AG04449 (cell line): ENCODE data around the gene TCF20.

Experiments used
- CTCF ChIA-PET: fragments of 350-600 bp; formaldehyde crosslinking; extraction: SDS; loops from one replicate; lab custom pipeline; 2021; ENCODE audit warnings: antibody characterized with exemption; lab: Yijun Ruan, JAX
- POLR2A ChIA-PET: fragments of 400-600, 350-600 bp; formaldehyde crosslinking; extraction: SDS; loops from one replicate; lab custom pipeline; 2020; ENCODE audit warnings: antibody characterized with exemption, inconsistent platforms; lab: Yijun Ruan, JAX
- DNase-seq: peaks from one replicate; pipeline ENCODE4 v3.0.0-alpha.2; 2010; ENCODE audit warnings: low read depth, low spot score
- H3K4me3 ChIP-seq: 2 replicates; pipeline ENCODE4 v1.5.1; 2011; ENCODE audit warnings: low read depth, mild to moderate bottlenecking, control low read depth, low read length
- CTCF ChIP-seq: IDR thresholded peaks from one replicate; pipeline ENCODE4 v1.5.1; 2011; ENCODE audit warnings: mild to moderate bottlenecking, moderate library complexity, low read length, control low read depth, inconsistent platforms; ENCODE audit not compliant: insufficient read depth; ENCODE audit errors: missing control alignments

TCF20 gene

GRCh38 chr22:42284202-42284591 is 13.7 kb upstream of the TCF20 start:
- no peak for TF ChIP-seq CTCF
- no peak for DNase-seq
- H3K4me3 ChIP-seq, result no peak overlapping the region
- ChIA-PET CTCF (no interaction called here), POLR2A (no interaction called here)

- POLR2A ChIA-PET, result no interaction called here
- no peak for DNase-seq
- no peak for TF ChIP-seq CTCF
- CTCF ChIA-PET, result no interaction called here
- H3K4me3 ChIP-seq, result peak overlapping the region; percentile 49
These were observed 13.1 kb upstream of the TCF20 start for GRCh38 chr22:42283278-42284201.

GRCh38 chr22:42282943-42283277 is 12.5 kb upstream of the TCF20 start:
- DNase-seq, result no peak
- ChIA-PET CTCF (no interaction called here), POLR2A (no interaction called here)
- no peak overlapping the region; the same call in 1 of the 2 replicates for H3K4me3 ChIP-seq
- TF ChIP-seq CTCF, result no peak

- POLR2A ChIA-PET, result no interaction called here
- CTCF ChIA-PET, result no interaction called here
- no peak for DNase-seq
- no peak overlapping the region for H3K4me3 ChIP-seq
- no peak for TF ChIP-seq CTCF
These were observed 11.9 kb upstream of the TCF20 start for GRCh38 chr22:42282252-42282942.

GRCh38 chr22:42281706-42282251 is 11.3 kb upstream of the TCF20 start:
- CTCF ChIA-PET, result no interaction called here
- POLR2A ChIA-PET, result no interaction called here
- TF ChIP-seq CTCF, result no peak
- DNase-seq, result no peak
- H3K4me3 ChIP-seq, result no peak overlapping the region

- no peak overlapping the region for H3K4me3 ChIP-seq
- CTCF ChIA-PET, result no interaction called here
- DNase-seq, result no peak
- POLR2A ChIA-PET, result no interaction called here
- no peak for TF ChIP-seq CTCF
These were observed 10.8 kb upstream of the TCF20 start for GRCh38 chr22:42281284-42281683.
